NCI-H526 treated with DMSO at 0.1 percent for 48 hours (cell line): Measurements from ENCODE around the gene ROCK2.
A peak's percentile ranks its signal among the peaks of the same experiment; 100 is the strongest.
"Not testable (repeated sequence)": the region's sequence is repeated elsewhere in the genome, so short reads cannot be mapped to it uniquely, and the experiment has no call there.

Experiments
- DNase-seq: peaks from one replicate; lab custom pipeline; 2025; lab: John Stamatoyannopoulos, UW

ROCK2 gene

DNA sequence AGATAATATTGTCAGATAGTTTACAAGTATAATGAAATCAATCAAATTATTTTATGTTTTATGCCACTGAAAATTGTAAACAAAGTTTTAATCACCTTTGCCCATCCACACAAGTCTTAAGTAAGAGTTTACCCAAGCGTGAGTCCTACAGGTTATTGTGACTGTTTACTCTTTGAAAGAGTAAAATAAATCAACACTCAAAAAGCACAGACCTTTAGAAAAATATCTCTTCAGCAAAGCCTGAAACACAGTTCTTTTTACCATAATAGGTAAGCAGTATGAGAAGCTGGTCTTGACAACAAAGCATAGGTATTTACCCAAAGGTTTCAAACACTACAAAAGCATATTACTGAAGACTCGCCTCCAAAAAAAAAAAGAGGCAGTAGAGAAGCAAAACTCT is 3.7 kb downstream of the ROCK2 start:
- DNase-seq: no peak

- DNase-seq: peak; percentile 45
Observed at GRCh38 chr2:11339508-11340083, 4.8 kb downstream of the ROCK2 start.

GRCh38 chr2:11338580-11338979 is 5.9 kb downstream of the ROCK2 start:
- no peak for DNase-seq

DNA sequence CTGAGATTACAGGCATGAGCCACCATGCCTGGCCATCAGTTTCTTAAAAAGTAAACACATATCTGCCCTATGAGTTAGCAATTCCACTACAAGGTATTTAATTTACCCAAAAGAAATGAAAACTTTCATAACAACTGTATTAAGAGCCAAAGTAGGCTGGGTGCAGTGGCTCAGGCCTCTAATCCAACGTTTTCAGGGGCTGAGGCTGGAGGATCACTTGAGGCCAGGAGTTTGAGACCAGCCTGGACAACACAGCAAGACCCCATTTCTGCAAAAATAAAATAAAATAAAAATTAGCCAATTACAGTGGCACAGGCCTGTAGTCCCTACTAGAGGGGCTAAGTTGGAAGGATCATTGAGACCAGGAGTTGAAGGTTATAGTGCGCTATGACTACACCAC is 6.5 kb downstream of the ROCK2 start:
- no peak for DNase-seq

DNA sequence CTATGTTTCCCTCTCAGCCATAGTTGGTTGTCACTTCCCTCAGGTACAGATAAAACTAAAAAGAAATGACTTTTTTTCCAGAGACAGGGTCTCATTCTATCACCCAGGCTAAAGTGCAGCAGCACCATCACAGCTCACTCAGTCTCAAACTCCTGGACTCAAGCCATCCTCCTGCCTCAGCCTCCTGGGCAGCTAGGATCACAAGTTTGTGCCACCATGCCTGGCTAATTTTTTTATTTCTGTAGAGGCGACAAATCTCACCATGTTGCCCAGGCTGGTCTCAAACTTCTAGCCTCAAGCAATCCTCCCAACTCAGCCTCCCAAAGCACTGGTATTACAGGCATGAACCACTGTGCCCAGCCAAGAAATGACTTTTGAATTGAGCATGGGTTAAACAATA is 8.2 kb downstream of the ROCK2 start:
- DNase-seq: no peak

DNA sequence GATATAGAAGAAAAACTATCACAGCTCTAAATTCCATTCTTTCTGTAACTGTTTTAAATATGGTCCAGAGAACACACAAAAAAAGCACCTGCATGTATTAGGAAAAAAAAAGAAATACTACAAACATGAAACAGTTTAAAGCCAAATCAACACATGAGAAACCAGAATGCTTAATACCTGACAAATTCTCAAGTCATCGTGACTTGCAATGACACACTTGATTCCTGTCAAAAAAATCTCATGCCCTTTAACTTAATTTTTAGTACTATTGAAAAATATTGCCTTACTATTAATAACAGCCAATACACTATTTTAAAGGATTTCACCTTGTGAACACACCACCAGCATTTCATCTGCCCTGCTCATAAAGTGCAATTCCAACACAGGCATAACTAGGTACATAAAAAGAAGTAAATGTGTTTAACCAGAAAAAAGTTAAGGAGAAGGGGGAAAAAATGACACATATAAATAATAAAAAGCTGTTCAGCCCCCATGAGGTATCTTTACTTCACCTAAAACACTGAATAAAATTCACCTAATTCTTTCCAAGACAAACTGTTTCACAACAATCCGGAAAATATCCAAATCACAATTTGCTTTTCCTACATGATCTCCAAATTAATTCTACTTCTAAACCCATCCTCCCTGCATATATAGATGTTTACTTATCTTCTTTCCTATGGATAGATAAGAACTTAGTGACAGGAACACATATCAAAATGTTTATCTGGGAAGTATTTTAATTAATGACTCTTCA is 10.8 kb downstream of the ROCK2 start:
- DNase-seq: no peak

DNA sequence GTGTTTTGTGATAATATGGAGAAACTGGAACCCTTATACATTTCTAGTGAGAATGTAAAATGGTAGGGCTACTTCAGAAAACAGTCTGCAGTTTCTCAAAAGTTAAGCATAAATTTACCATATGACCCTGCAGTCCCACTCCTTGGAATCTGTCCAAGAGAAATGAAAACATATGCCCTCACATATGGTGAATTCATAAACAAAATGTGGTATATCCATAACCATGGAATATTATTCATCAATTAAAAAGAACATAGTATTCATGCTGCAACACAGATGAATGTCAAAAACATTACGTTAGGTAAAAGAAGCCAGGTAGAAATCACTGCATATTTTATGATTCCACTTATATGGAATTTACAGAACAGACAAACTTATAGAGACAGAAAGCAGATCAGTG is 11.8 kb downstream of the ROCK2 start:
- DNase-seq: no peak

- DNase-seq: no peak
Observed at GRCh38 chr2:11330457-11331142, 13.8 kb downstream of the ROCK2 start.

DNA sequence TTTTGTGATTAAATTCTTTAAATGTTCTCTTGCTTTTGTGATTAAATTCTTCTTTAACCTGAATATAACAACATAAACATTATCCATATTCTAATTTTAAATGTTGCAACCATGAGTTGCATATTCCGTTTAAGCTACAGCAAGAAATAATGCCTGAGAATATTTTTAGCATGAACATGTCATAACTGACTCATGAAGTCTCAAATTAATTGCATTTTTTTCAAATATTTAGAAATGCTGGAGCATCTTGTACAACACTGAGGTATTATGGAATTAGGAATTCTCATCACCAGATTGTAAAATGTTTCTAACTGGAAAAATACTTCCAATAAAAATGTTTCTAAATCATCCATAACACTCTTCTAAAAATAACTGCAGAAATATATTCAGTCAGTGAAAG is 14.7 kb downstream of the ROCK2 start:
- no peak for DNase-seq

GRCh38 chr2:11328522-11328921 is 15.9 kb downstream of the ROCK2 start:
- not testable (repeated sequence) for DNase-seq

GRCh38 chr2:11327871-11328270 is 16.6 kb downstream of the ROCK2 start:
- no peak for DNase-seq

- no peak for DNase-seq
Observed at GRCh38 chr2:11326677-11327211, 17.7 kb downstream of the ROCK2 start.

- DNase-seq: no peak
Observed at GRCh38 chr2:11325961-11326676, 18.3 kb downstream of the ROCK2 start.

DNA sequence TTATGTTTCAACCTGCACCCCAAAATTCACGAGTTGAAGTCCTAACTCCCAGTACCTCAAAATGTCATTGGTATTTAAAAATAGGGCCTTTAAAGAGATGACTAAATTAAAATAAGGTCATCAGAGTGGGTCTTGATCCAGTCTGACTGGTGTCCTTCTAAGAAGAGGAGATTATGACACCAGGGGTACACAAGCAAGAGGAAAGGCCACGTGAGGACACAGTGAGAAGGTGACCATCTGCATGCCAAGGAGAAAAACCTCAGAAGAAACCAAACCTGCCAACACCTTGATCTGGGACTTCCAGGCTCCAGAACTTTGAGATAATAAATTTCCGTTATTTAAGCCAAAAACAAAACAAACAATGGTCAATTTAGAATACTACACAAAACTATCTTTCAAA is 22.6 kb downstream of the ROCK2 start:
- no peak for DNase-seq

DNA sequence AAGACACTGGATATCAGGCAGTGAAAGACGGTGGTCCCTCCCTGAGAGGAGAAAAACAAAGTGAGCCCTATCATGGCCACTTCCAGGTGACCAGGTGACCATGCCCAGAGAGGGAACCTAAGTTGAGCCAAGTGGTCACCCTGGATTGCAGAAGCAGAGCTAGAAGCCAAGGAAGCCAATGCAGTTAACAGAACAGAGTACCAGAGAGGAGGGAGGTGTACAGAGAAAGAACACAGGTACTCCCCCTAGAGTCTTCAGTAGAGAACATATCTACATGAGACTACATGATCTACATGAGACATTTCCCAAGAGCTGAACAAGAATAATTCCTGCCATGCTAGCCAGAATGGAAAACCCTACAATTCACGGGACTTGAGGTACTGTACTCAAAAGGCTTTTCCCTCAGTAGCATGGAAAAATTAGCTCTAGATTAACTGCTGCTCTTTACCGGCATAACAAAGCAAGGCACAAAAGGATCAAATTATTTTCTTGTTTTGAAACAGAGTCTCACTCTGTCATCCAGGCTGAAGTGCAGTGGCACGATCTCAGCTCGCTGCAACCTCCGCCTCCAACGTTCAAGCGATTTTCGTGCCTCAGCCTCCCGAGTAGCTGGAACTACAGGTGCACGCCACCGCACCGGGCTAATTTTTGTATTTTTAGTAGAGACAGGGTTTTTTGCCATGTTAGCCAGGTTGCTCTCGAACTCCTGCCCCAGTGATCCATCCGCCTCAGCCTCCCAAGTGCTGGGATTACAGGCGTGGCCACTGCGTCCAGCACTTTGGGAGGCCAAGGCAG is 23.5 kb downstream of the ROCK2 start:
- DNase-seq: no peak

DNA sequence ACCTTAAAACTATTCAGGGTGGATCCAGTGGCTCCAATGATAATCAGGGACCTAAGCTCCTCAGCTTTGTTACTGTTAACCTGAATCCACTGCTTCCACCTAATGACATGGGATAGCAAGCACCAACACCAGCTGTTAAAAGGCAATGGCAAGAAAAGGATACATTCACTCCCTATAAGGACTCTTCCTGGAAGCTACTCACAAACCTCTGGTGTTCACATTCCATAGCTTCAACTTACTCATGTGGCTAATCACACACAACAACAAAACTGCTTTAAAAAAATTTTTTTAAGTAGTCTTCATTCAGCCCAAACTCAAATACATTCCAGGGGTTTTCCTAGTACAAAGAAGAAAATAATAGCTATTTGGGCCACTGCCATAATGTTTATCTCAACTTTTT is 24.5 kb downstream of the ROCK2 start:
- DNase-seq: no peak

DNA sequence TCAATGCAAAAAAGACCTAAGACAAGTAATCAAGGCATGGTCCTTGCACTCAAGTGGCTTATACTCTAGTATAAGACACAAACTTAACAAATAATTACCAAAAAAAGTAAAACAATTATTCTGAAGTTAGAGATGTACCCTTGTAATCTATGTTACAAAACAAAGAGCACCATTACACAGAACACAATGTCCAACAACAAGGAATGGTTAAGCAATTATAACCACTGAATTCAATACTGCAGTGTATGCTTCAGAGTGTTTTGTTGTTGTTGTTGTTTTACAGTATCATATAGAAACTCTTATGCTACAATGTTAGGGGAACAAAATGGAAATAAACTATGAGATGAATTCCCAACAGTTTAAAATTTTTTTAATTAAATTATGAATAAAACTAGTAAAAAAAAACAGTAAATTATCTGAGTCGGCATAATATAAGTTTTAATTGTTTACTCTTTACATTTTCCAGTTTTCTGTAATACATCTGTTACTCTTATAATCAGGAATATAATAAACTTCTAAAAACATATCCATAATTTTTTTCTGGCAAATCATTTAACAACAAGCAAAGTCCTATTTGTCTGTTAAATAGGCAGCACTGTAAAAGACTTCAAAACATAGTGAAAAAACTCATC is 29.2 kb downstream of the ROCK2 start:
- DNase-seq: no peak

GRCh38 chr2:11314487-11314886 is 29.9 kb downstream of the ROCK2 start:
- no peak for DNase-seq

DNA sequence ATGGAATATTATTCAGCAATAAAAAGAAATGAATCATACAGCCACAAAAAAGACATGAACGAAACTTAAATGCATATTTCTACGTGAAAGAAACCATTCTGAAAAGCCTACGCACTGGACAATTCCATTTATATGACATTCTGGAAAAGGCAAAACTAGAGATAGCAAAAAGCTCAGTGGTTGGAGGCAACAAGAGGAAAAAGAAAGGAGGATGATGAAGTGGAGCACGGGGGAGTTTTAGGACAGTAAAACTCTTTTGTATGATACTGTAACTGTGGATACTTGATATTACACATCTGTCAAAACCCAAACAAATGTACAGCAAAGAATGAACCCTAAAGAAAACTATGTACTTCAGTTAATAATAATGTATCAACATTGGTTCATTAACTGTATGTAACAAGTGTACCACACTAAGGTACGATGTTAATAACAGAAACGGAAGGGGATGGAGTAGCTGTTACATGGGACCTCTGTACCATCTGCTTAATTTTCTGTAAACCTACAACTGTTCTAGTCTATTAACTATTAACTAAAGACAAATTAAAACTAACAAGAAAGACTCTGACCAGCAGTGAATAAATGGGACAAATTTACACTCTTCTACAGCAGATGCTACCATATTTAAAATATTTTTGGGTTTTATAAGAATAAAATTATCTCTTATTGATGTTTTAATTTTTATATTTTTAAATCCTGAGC is 31.5 kb downstream of the ROCK2 start:
- DNase-seq: no peak

GRCh38 chr2:11311543-11311942 is 32.9 kb downstream of the ROCK2 start:
- DNase-seq: no peak

DNA sequence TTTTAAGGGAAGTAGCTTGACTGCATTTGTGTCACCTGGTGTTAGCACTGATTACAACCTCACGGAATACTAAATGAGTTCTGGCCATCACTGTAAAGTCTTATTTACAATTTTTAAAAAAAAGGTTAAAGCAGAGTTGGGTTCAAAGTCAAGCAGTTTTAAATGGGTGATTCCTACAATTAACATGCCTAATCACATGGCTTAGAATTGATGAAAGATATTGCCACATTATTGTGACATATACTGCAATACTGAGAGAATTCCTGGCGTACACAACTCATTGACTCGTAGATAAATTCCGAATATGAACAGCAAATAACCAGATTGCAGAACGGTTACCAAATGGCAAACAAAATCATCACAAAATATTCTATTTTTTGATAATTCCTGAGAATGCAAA is 34.2 kb downstream of the ROCK2 start:
- no peak for DNase-seq
